ENCODE results near the gene ZFP92.
"Not testable (repeated sequence)": the region's sequence is repeated elsewhere in the genome, so short reads cannot be mapped to it uniquely, and the experiment has no call there.

ZFP92 gene

DNA sequence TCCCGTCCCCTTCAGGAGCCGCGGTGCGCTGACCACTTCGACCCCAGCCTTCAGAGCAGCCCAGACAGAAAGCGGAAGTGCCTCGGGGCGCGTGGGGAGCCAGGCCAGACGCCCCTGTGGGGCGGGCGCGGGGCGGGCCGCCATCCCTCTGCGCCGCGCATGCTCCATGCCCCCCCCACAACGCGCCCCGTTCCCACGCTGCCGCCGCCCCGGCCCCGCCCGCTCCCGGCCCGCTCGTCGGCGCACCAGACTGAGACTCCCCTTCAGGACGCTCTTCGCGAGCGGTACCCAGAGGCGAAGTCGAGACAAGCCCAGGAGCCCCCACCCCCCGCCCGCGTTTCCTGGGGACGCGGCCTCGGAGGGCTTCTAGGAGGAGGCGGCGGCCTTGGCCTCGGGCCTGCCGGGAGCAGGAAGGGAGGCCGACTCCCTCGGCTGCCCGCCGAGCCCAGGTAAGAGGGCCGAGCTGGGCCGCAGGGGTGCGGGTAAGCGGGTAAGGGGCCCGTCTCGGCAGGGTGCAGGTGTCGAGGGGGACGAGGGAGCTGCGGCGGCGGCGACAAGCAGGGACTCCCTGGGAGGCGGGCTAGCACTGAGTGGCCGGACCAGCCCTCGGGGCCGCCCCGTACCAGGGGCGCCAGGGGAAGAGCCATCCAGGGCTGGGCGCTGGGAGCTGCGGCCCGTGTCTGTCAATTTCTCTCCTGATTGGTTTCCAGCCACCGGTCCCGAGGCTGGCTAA, at the start of gene ZFP92:
TSS of gene ZFP92 (plus strand) at position 218 of the 733 bp plus-strand sequence. CDS start 6,851 bp downstream, outside the sequence.
- DNase-seq (ENCODE audit: insufficient read length, low spot score): peak; percentile 64

DNA sequence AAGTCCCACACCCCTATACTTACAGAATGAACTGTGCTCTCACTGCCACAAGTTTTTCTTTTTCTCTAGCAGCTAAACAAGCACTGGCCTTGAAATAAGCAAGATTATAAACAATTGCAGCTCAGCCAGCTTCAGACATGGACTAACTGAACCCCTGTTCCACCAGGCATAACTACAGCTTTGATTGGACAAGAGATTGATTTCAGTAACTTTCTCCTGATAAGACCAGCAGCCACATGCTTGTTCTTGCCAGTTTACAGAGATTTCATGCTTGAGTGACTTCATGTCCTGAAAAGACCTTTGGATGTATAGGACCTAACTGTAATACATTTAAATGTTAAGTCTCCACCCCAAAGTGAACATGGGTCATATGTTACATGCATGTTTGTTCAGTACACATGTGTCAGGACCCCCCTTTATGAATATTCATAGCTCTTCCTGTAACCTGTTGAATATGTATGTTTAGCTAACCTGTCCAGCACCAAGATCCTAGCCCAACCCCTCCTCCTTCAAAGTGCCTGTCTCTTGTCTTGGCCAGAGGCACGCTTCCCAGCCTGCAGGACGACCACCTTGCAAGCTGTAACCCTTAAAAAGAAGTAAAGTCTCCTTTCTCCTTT, 49.4 kb upstream of the ZFP92 start:
- FAIRE-seq (no peak), DNase-seq (ENCODE audit: insufficient read length, low spot score) (no peak)

More for the DNA sequence above, at the start of gene ZFP92:
- FAIRE-seq: peak; percentile 79

DNA sequence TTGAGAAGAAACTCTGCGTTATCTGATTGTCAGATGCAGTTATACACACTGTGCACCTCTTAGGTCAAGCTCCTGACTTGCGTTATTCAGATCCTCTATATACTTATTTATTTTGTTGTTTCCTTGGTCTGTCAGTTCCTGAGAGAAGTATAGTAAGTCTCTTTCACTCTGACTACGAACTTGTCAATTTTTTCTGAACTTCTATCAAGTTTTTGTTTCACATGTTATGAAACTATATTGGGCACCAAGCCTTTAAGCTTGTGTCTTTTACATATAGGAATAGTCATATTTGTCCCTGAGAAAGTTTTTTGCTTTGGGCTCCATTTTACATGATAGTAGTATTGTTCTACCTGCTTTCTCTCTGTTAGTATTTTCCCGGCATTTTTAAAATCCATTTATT, 45.6 kb upstream of the ZFP92 start:
- peak; percentile 11 for FAIRE-seq

DNA sequence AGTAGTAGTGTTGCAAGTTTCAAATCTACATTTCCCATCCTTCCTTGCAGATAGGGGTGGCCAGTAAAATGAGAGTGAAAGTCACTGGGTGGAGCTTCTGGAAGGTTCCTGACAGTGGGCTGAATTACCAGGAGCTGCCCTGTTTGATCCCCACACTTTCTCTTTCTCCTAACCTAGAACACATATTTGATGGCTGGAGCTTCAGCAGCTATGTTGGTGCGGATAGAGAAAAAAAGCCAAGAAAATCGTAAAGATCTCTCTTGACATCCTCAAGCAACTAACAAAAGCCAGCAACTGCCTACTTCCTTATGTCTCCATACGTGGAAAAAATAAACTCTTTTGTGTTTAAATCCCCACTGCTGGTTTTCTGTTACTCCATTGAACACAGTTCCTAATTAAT, 45.2 kb upstream of the ZFP92 start:
- DNase-seq (ENCODE audit: insufficient read length, low spot score) (no peak), FAIRE-seq (peak; percentile 60)

More for the DNA sequence above, 45.6 kb upstream of the ZFP92 start:
- DNase-seq (ENCODE audit: insufficient read length, low spot score): no peak

GRCh38 chrX:153366878-153367538, 44.3 kb upstream of the ZFP92 start:
- DNase-seq (ENCODE audit: insufficient read length, low spot score) (no peak), FAIRE-seq (no peak)

DNA sequence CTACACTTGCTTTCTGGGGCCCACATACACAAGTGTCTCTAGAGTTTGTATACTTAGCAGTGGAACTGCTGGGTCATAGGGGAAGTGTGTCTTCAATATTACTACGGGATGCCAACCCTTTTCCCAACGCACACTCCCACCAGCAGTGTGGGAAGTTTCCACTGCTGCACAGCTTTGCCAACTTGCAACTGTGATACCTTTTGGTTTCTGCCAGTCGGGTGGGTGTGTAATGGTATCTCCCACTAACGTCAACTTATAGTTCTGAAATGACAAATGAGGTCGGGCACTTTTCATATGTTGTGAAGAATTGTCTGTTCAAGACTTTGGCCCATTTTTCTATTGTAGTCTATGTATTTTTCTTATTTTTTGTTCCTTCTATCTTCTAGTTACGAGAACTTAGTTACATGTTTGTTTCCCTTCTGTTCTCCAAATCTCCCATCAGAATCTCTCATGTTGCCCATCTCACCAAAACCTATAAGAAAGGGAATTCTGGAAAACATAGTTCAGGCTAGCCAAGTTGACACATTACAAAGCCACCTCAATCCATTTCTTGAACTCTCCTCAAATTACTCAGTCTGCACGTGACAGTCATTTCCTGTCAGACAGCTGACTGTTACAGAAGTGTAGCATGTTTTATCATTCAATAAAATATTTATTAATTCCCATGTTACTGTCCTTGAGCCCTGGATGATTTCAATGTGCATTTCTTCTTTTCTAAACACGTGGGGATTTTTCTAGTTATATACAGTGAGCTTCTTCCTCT, 40.8 kb upstream of the ZFP92 start:
- FAIRE-seq: peak; percentile 76

GRCh38 chrX:153371256-153371655, 40.0 kb upstream of the ZFP92 start:
- FAIRE-seq: no peak
- no peak for DNase-seq (ENCODE audit: insufficient read length, low spot score)

More for the DNA sequence above, 40.8 kb upstream of the ZFP92 start:
- no peak for DNase-seq (ENCODE audit: insufficient read length, low spot score)

DNA sequence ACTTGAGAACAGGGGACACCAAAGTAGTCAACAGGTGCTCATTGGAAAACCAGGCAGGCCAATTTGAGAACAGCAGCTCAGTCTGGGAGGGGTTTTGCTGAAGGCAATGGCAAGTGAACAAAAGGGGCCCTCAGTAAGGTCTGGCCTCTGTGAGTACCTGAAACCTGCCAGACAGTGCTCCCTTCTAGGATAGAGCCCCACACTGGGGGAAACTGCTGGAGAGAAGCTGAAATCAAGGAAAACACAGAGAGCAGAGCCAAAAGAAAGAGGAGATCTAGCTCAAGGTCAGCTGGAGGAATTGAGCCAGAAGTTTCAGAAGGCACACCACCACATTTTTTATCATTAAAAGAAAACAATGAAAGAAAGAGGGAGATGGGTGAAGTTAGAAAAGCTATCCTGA, 38.3 kb upstream of the ZFP92 start:
- no peak for FAIRE-seq
- DNase-seq (ENCODE audit: insufficient read length, low spot score): no peak

- DNase-seq (ENCODE audit: insufficient read length, low spot score): no peak
- FAIRE-seq: no peak
These were observed 36.8 kb upstream of the ZFP92 start for GRCh38 chrX:153374426-153374825.

GRCh38 chrX:153375571-153375970, 35.7 kb upstream of the ZFP92 start:
- no peak for FAIRE-seq
- DNase-seq (ENCODE audit: insufficient read length, low spot score): no peak

DNA sequence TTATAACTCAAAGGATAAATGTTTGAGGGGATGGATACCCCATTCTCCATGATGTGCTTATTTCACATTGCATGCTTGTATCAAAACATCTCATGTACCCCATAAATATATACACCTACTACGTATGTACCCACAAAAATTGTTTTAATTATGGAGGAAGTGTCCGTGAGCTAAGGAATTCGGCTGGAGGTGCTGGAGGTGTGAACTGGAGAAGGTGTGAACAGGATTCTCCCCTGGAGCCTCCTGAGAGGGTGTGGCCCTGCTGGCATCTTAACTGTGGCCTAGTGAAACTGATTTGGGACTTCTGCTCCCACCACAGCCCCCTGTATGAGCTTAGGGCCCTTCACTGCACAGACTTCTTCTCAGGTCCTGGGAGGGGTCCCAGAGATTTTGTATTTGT, 33.5 kb upstream of the ZFP92 start:
- FAIRE-seq (no peak), DNase-seq (ENCODE audit: insufficient read length, low spot score) (no peak)

DNA sequence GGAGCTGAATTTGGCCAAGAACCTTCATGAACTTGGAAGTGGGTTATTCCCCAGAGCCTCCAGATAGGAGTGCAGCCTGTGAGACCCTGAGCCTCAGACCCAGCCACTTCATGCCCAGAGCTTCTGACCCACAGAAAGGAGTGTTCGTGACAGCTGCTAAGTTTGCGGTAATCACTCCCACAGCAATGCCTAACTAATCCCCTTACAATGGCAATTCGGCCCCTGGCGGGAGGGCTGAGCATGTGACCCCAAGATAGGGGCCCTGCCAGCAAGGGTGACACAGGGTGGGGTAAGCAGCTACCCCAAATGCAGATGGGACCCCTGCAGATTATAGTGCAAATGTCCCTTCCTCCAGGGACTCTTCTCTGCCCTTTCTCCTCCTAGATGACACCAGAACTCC, 32.7 kb upstream of the ZFP92 start:
- DNase-seq (ENCODE audit: insufficient read length, low spot score): no peak
- FAIRE-seq: no peak

- DNase-seq (ENCODE audit: insufficient read length, low spot score) (no peak), FAIRE-seq (no peak)
These were observed 31.8 kb upstream of the ZFP92 start for GRCh38 chrX:153379508-153379907.

GRCh38 chrX:153379971-153380581, 31.2 kb upstream of the ZFP92 start:
- FAIRE-seq: no peak
- DNase-seq (ENCODE audit: insufficient read length, low spot score): no peak

GRCh38 chrX:153380691-153381090, 30.6 kb upstream of the ZFP92 start:
- FAIRE-seq (no peak), DNase-seq (ENCODE audit: insufficient read length, low spot score) (no peak)

DNA sequence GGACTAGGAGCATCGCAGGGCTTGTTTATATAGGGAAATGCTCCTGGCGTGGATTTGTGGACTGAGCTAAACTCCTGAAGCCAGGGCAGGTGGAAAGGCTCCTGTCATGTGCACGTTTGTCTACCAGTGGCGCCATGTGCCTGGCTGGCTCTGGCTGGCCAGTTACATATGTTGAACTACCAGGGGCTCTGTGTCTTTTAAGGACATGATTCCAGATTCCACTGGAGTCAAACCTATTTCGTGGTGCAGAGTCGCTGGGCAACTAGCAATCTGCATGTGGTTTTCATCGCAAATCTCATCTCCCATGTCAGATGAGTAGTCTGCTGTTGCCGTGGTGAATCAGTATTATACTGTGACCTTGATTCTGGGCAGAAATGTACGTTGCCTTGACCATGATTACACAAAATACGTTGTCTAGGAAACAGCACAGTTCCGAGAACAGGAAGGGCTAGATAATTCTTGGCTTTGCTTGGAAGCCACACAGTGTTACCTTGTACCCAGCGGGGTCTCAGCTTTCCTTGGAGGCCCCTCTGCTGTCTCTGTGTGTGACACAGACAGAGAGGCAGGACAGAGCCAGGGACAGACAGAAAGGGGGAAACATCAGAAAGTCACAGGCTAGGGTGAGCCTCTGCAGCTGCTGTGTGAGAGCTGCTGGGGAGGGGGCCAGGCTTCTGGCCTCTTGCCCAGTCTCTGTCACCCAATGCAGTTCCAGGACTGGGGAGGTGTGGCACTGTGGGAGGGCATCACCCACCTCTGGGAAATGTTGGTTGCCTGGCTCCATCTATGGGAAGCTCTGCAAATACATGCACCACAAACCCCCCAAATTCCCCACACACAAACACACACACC, 29.4 kb upstream of the ZFP92 start:
- DNase-seq (ENCODE audit: insufficient read length, low spot score) (no peak), FAIRE-seq (no peak)

GRCh38 chrX:153382563-153383482, 28.4 kb upstream of the ZFP92 start:
- DNase-seq (ENCODE audit: insufficient read length, low spot score): no peak
- no peak for FAIRE-seq

GRCh38 chrX:153384390-153384789, 26.9 kb upstream of the ZFP92 start:
- DNase-seq (ENCODE audit: insufficient read length, low spot score) (no peak), FAIRE-seq (no peak)

DNA sequence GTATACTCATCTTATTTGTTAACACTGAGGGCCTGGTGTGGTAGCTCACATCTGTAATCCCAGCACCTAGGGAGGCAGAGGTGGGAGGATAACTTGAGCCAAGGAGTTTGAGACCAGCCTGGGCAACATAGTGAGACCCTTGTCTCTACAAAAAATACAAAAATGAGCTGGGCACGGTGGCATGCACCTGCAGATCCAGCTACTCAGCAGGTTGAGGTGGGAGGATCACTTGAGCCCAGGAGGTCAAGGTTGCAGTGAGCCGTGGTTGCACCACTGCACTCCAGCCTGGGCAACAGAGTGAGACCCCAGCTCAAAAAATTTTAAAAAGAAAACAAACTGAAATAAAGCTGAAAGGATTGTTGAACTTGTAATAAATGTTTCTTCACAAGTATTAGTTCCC, 26.3 kb upstream of the ZFP92 start:
- DNase-seq (ENCODE audit: insufficient read length, low spot score); FAIRE-seq: not testable (repeated sequence)
